Endothelial cell (in vitro differentiated cells): ENCODE results near the gene ALOX5AP. TPM values are rescaled to one million over a fixed set of nuclear protein-coding genes. Genes with fewer than 3 reads are reported as not detected.

Experiments used
- DNase-seq: peaks from one replicate; pipeline ENCODE4 v3.0.0; 2021; ENCODE audit warnings: low spot score
- H3K27ac Mint-ChIP-seq: one replicate; pipeline ENCODE4 v1.8.0; 2021; ENCODE audit warnings: mixed read lengths, inconsistent platforms; ENCODE audit not compliant: unreplicated experiment
- H3K27me3 Mint-ChIP-seq: one replicate; pipeline ENCODE4 v1.8.0; 2021; ENCODE audit warnings: mild to moderate bottlenecking, moderate library complexity, mixed read lengths, inconsistent platforms; ENCODE audit not compliant: unreplicated experiment
- H3K36me3 Mint-ChIP-seq: one replicate; pipeline ENCODE4 v1.8.0; 2021; ENCODE audit warnings: mild to moderate bottlenecking, low read depth, mixed read lengths, inconsistent platforms; ENCODE audit not compliant: unreplicated experiment
- H3K4me1 Mint-ChIP-seq: one replicate; pipeline ENCODE4 v1.8.0; 2021; ENCODE audit warnings: mild to moderate bottlenecking, mixed read lengths, inconsistent platforms; ENCODE audit not compliant: unreplicated experiment
- H3K4me3 Mint-ChIP-seq: one replicate; pipeline ENCODE4 v1.8.0; 2021; ENCODE audit warnings: mild to moderate bottlenecking, mixed read lengths, inconsistent platforms; ENCODE audit not compliant: unreplicated experiment
- H3K9me3 Mint-ChIP-seq: one replicate; pipeline ENCODE4 v1.8.0; 2021; ENCODE audit warnings: mixed read lengths, inconsistent platforms; ENCODE audit not compliant: unreplicated experiment
- CTCF ChIP-seq: fragments of 200-600 bp; sonication (generic); IDR thresholded peaks from one replicate; pipeline ENCODE4 v1.5.0; 2021; ENCODE audit warnings: antibody characterized with exemption; ENCODE audit not compliant: unreplicated experiment
- total RNA-seq: library from RNA; stranded (reverse); fragmentation: NEBNext Ultra II Directional; extraction: Animal tissue kit (Norgen Biotek cat#: 25700); gene quantifications from one replicate; pipeline ENCODE4 v1.2.1, GENCODE V29; 2021; ENCODE audit not compliant: unreplicated experiment

ALOX5AP gene
- total RNA-seq, 1 donor from 2014 or later: 1.9 TPM

- no peak for TF ChIP-seq CTCF
Measured at GRCh38 chr13:30705680-30706079, 29.7 kb upstream of the ALOX5AP start.

DNA sequence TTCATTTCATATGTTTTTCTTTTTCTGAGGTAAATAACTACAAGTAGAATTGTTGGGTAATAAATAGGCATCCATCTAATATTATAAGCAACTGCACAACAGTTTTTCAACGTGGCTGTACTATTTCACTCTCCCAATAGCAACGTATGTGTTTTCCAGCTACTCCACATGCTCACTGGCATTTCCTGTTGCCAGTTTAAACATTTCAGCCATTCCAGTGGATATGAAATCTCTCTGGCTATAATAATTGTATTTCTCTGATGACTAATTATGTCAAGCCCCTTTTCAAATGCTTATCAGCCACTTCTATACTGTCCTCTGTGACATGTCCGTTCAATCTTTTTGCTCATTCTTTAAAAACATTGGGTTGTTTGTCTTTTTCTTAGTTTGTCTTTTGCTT, 26.8 kb upstream of the ALOX5AP start:
- Mint-ChIP-seq H3K27ac (no peak overlapping the region), H3K4me3 (no peak overlapping the region), H3K36me3 (no peaks in the 10 kb centered on the region), H3K27me3 (no peaks in the 10 kb centered on the region), H3K9me3 (no peaks in the 10 kb centered on the region), H3K4me1 (peaks cover 21% of the 10 kb centered on the region)
- no peak for DNase-seq
- no peak for TF ChIP-seq CTCF

More at GRCh38 chr13:30705680-30706079, 29.7 kb upstream of the ALOX5AP start:
- peaks cover 6% of the 10 kb centered on the region for H3K4me1 Mint-ChIP-seq
- no peak for DNase-seq
- no peaks in the 10 kb centered on the region for H3K27me3 Mint-ChIP-seq
- H3K9me3 Mint-ChIP-seq: no peaks in the 10 kb centered on the region
- H3K27ac Mint-ChIP-seq: no peak overlapping the region
- no peaks in the 10 kb centered on the region for H3K36me3 Mint-ChIP-seq
- no peak overlapping the region for H3K4me3 Mint-ChIP-seq

- H3K4me3 Mint-ChIP-seq: no peak overlapping the region
- H3K36me3 Mint-ChIP-seq: no peaks in the 10 kb centered on the region
- H3K27ac Mint-ChIP-seq: no peak overlapping the region
- H3K27me3 Mint-ChIP-seq: no peaks in the 10 kb centered on the region
- DNase-seq: no peak
- peaks cover 22% of the 10 kb centered on the region for H3K4me1 Mint-ChIP-seq
- no peaks in the 10 kb centered on the region for H3K9me3 Mint-ChIP-seq
- no peak for TF ChIP-seq CTCF
Measured at GRCh38 chr13:30710442-30710841, 24.9 kb upstream of the ALOX5AP start.

GRCh38 chr13:30711375-30711774, 24.0 kb upstream of the ALOX5AP start:
- H3K27ac Mint-ChIP-seq: no peak overlapping the region
- peaks cover under 1% of the 10 kb centered on the region for H3K36me3 Mint-ChIP-seq
- no peaks in the 10 kb centered on the region for H3K9me3 Mint-ChIP-seq
- no peaks in the 10 kb centered on the region for H3K27me3 Mint-ChIP-seq
- no peak for DNase-seq
- TF ChIP-seq CTCF: no peak
- H3K4me1 Mint-ChIP-seq: peaks cover 22% of the 10 kb centered on the region
- H3K4me3 Mint-ChIP-seq: no peak overlapping the region

DNA sequence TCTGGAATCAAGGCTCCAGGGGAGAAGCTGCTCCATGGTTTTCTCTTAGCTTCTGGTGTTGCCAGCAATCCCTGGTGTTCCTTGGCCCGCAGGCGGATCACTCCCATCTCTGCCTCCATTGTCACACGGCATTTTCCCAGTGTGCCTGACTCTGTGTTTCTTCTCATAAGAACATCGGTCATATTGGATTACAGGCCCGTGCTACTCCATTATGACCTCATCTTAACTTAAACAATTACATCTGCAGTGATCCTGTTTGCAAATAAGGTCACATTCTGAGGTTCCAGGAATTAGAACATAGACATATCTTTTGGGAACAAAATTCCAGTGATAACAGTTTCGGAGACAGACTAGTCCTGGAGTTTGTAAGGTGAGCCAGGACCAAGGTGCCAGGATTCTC, 23.5 kb upstream of the ALOX5AP start:
- H3K4me3 Mint-ChIP-seq: no peak overlapping the region

More for the DNA sequence above, 23.5 kb upstream of the ALOX5AP start:
- no peak for TF ChIP-seq CTCF
- Mint-ChIP-seq H3K4me1 (peaks cover 22% of the 10 kb centered on the region), H3K36me3 (peaks cover 3% of the 10 kb centered on the region), H3K27me3 (no peaks in the 10 kb centered on the region), H3K9me3 (no peaks in the 10 kb centered on the region), H3K27ac (no peak overlapping the region)
- DNase-seq: no peak
